ENCODE measurements around the gene UBE2D1.

UBE2D1 gene

DNA sequence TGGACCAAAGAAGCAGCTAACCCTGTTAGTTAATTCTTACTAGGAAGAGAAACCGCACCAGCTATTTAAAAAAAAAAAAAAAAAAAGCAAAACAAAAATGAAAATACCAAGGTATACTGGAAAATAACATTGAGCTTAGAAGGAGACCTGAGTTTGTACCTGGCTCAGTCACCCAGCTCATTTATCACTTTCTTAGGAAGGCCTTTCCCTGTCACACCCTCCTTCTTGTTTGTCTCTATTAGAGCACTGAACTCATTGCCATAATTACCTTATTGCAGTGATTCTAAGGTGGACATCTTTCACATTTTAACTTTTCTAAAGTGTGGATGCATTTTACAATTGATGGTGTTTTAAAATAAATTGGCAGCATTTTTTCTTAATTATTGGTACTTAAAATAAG lies 24.1 kb downstream of the UBE2D1 start:
- TF ChIP-seq, protein P1, sequence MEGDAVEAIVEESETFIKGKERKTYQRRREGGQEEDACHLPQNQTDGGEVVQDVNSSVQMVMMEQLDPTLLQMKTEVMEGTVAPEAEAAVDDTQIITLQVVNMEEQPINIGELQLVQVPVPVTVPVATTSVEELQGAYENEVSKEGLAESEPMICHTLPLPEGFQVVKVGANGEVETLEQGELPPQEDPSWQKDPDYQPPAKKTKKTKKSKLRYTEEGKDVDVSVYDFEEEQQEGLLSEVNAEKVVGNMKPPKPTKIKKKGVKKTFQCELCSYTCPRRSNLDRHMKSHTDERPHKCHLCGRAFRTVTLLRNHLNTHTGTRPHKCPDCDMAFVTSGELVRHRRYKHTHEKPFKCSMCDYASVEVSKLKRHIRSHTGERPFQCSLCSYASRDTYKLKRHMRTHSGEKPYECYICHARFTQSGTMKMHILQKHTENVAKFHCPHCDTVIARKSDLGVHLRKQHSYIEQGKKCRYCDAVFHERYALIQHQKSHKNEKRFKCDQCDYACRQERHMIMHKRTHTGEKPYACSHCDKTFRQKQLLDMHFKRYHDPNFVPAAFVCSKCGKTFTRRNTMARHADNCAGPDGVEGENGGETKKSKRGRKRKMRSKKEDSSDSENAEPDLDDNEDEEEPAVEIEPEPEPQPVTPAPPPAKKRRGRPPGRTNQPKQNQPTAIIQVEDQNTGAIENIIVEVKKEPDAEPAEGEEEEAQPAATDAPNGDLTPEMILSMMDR (IDR thresholded peaks at IDR 0.05; ENCODE audit: low read depth, low read length), result no peak
- H3K4me3 ChIP-seq (replicated peaks in 1 of 2; ENCODE audit: low read depth in 2 of 2, low read length in 2 of 2), result no peak overlapping the region
- DNase-seq (ENCODE audit: low read depth in 2 of 2), result no peak

DNA sequence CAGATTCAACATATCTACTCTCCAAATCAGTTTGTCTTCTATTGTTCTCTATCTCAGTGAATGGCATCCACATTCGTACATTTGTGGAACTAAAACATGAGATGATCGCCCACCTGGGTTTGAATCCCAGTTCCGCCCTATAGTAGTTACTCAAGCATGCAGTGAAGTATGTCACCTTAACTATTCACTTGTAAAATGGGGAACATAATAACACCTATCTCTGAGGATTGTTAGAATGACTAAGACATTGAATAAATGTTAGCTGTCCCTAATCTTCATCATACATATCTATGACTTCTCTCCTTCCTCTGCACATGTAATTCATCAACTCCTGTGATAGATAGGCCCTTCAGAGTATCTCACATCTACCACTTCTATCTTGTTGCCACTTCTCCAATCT lies 24.7 kb downstream of the UBE2D1 start:
- no peak overlapping the region for H3K4me3 ChIP-seq (replicated peaks in 1 of 2; ENCODE audit: low read depth in 2 of 2, low read length in 2 of 2)
- DNase-seq (ENCODE audit: low read depth in 2 of 2), result no peak
- TF ChIP-seq, protein P1 (IDR thresholded peaks at IDR 0.05; ENCODE audit: low read depth, low read length), result no peak

DNA sequence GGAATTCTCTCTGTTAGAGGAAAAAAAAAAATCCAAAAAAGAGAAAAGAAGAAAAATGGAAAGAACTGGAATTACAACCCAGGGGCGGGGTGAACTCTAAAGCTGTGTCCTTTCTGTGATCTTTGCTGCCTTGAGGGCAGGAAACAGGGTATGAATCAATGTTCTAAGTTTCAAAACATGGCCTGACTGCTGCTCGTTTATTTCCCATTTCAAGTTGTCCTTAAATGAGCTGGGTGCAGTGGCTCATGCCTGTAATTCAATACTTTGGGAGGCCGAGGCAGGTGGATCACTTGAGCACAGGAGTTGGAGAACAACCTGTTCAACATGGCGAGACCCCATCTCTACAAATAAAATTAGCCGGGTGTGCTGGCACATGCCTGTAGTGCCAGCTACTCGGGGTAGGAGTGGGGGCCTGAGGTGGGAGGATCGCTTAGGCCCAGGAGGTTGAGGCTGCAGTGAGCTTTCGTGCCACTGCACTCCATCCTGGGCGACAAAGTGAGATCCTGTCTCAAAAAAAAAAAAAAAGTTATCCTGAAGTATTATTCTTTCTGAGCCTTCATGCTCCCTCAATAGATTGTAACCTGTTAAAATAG lies 25.7 kb downstream of the UBE2D1 start:
- DNase-seq (ENCODE audit: low read depth in 2 of 2), result peak in 1 of 2 donors; percentile 29
- no peak overlapping the region for H3K4me3 ChIP-seq (replicated peaks in 1 of 2; ENCODE audit: low read depth in 2 of 2, low read length in 2 of 2)
- TF ChIP-seq, protein P1 (IDR thresholded peaks at IDR 0.05; ENCODE audit: low read depth, low read length), result no peak

DNA sequence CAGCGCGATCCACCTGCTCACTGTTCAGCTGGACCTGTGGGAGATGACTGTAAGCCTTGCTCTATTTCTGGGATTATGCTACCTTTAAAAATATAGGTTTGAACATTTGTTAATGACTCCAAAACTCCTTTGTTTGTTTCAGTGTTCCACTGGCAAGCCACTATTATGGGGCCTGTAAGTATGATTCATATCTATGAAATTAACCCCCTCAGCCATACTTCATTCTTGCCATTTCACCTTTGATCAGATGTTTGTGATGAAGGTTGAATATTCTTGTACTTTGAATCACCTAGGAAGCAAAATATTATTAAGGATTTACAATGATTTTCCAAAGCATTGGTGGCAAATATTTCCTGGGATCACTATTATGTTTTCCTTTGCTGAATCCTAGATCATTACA lies 26.5 kb downstream of the UBE2D1 start:
- no peak for DNase-seq (ENCODE audit: low read depth in 2 of 2)
- TF ChIP-seq, protein P1 (IDR thresholded peaks at IDR 0.05; ENCODE audit: low read depth, low read length), result no peak
- no peak overlapping the region for H3K4me3 ChIP-seq (replicated peaks in 1 of 2; ENCODE audit: low read depth in 2 of 2, low read length in 2 of 2)

DNA sequence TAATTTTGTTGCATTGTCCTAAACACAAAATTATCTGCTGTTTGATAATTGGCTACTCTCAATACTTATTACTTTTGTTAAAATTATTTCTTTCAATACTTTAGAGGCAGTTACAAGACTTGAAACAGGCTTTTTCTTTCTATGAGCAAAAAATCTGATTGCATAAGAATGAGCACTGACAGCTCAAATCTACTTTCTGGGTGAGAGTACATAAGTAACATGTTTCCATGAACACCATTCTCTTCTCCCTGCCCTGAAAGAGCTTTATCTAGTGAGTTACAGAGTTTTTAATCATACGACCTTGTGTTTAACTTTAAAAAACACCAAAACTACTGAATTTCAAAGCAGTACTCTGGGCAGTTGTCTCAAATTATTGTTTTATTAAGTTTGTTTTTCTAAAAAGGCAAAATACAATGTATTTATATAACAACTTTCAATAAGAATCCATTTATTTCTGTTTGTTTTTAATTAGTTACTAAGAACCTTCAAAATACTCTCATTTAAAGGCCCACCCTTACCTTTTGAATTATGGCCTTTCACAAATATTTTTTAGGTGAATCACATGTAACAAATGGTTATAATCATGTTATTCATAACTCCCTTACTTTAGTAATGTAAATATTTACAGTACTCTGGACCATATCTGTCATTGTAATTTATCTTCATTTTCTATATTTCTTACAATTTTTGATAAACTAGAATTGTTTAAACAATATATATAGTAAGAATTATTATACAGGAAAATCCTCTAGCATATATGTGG lies 27.4 kb downstream of the UBE2D1 start:
- no peak overlapping the region for H3K4me3 ChIP-seq (replicated peaks in 1 of 2; ENCODE audit: low read depth in 2 of 2, low read length in 2 of 2)
- TF ChIP-seq, protein P1 (IDR thresholded peaks at IDR 0.05; ENCODE audit: low read depth, low read length), result no peak

DNA sequence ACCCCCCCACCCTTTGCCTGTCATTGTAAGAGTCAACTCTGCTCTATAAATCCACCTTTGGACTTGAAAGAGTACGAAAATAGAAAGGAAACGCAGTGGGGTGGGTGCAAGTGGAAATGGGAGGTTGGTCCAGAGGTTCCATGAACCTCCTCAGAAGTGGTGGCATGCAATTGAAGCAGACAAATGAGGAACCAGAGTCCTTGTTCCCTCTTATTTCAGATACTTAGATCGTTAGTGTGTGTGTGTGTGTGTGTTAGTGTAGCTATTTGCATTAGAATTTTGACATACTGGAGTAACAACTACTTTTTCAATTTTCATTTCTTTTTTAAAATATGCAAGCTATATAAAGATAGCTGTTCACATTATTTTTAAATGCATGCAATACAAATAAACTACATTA lies 32.3 kb downstream of the UBE2D1 start:
- H3K4me3 ChIP-seq (replicated peaks in 1 of 2; ENCODE audit: low read depth in 2 of 2, low read length in 2 of 2), result no peak overlapping the region
- TF ChIP-seq, protein P1 (IDR thresholded peaks at IDR 0.05; ENCODE audit: low read depth, low read length), result no peak
- DNase-seq (ENCODE audit: low read depth in 2 of 2), result no peak

More for the DNA sequence above, 27.4 kb downstream of the UBE2D1 start:
- DNase-seq (ENCODE audit: low read depth in 2 of 2), result peak; percentile 40 to 48

Data from cardiac fibroblast (primary cell).